Transverse colon (tissue), 4 donors: ENCODE results near the gene CINP. TPM values are rescaled to one million over a fixed set of nuclear protein-coding genes. Genes with fewer than 3 reads are reported as not detected.
"Not testable (repeated sequence)": the region's sequence is repeated elsewhere in the genome, so short reads cannot be mapped to it uniquely, and the experiment has no call there.

ENCODE experiments used
- DNase-seq: peaks from one replicate; pipeline ENCODE4 v3.0.0-alpha.2; 2019
- H3K27ac ChIP-seq, 4 donors: fragments of 200-600 bp; sonication (generic); 2 replicates each; pipeline ENCODE4 v1.5.1; 2016 to 2018; ENCODE audit warnings: inconsistent platforms in 4 of 4
- H3K27me3 ChIP-seq: fragments of 200-600 bp; sonication (generic); 2 replicates; pipeline ENCODE4 v1.5.1; 2017; ENCODE audit warnings: inconsistent platforms
- H3K36me3 ChIP-seq, 4 donors: fragments of 200-600 bp; sonication (generic); 2 replicates each; pipeline ENCODE4 v1.5.1; 2017 to 2019; ENCODE audit warnings: inconsistent platforms in 4 of 4
- H3K4me1 ChIP-seq, 4 donors: fragments of 200-600 bp; sonication (generic); 2 replicates each; pipeline ENCODE4 v1.5.1; 2017 to 2020; ENCODE audit warnings: inconsistent platforms in 4 of 4
- H3K4me3 ChIP-seq, 4 donors: fragments of 200-600 bp; sonication (generic); 1 replicate in 1 of 4; 2 replicates in 3 of 4; pipeline versions ENCODE4 v1.5.1 to v1.6.1; 2017 to 2019; ENCODE audit warnings: inconsistent platforms in 4 of 4
- H3K9me3 ChIP-seq, 2 donors: fragments of 200-600 bp; sonication (generic); 2 replicates each; pipeline ENCODE4 v1.5.1; 2017 to 2019; ENCODE audit warnings: inconsistent platforms in 2 of 2
- CTCF ChIP-seq, 5 experiments: fragments of 200-600 bp in 3 of 5; fragments of 450-650 bp in 2 of 5; sonication (generic) in 3 of 5; IDR thresholded peaks; 1 replicate in 2 of 5; 2 replicates in 3 of 5; pipeline ENCODE4 v1.5.1; 2016 to 2017; ENCODE audit warnings: antibody characterized with exemption in 5 of 5, inconsistent platforms in 3 of 5, mild to moderate bottlenecking in 2 of 5, moderate library complexity in 1 of 5
- EP300 ChIP-seq: sonication (generic); formaldehyde crosslinking; IDR thresholded peaks from one replicate; pipeline ENCODE4 v1.6.1; 2017; ENCODE audit warnings: antibody characterized with exemption, low read depth
- POLR2A ChIP-seq: fragments of 450-650 bp; IDR thresholded peaks from one replicate; pipeline ENCODE4 v1.6.1; 2016; ENCODE audit warnings: antibody characterized with exemption, mild to moderate bottlenecking, moderate library complexity
- POLR2AphosphoS5 ChIP-seq, 3 donors: sonication (generic); formaldehyde crosslinking; IDR thresholded peaks; one replicate each; pipeline ENCODE4 v1.6.1; 2016; ENCODE audit warnings: antibody characterized with exemption in 3 of 3
- WGBS, 2 donors: methylation state at CpG; one replicate each; pipeline ENCODE4 v1.1.5; 2018; ENCODE audit warnings: low coverage in 1 of 2; 5-methylcytosine and 5-hydroxymethylcytosine counted together
- in situ Hi-C, 4 donors: fragments of 200-750 bp; cut with MboI; loops; one replicate each; pipeline versions ENCODE4 v1.15.0 to v1.15.1; 2017; ENCODE audit warnings: low sequenced_read_pairs in 3 of 4, low pct_ligation_motif_present in 1 of 4, low pct_unique_long_range_greater_than_20kb in 1 of 4
- intact Hi-C: fragments of 100-400 bp; cut with DNase I; formaldehyde crosslinking; loops from one replicate; pipeline ENCODE4 v1.15.1; 2023; ENCODE audit warnings: low total_unique reads
- total RNA-seq, 4 donors: library from RNA; depleted of rRNA; stranded (reverse); fragments of >200 nt; gene quantifications; one replicate each; pipeline ENCODE4 v1.1.0, GENCODE V29; 2016

The CINP gene
- total RNA-seq, 4 donors from 2014 or later = 10.5 to 32.0 (median 19.0) TPM

GRCh38 chr14:102330806-102331205 lies 31.9 kb downstream of the CINP start:
- intact Hi-C loops = no loop called here
- H3K27me3 ChIP-seq = no peaks in the 10 kb centered on the region
- H3K27ac ChIP-seq = no peak overlapping the region
- 90 to 91% methylated on average over 4 to 8 of the region's 8 CpGs for WGBS, 2 donors
- peaks cover 0 to 12% (median 0%) of the 10 kb centered on the region in 4 donors for H3K36me3 ChIP-seq
- no peak overlapping the region for H3K4me3 ChIP-seq
- no peak for TF ChIP-seq EP300
- DNase-seq = no peak
- in situ Hi-C loops = no loop called here
- no peaks in the 10 kb centered on the region for H3K9me3 ChIP-seq
- H3K4me1 ChIP-seq = no peaks in the 10 kb centered on the region

GRCh38 chr14:102329381-102329780 lies 33.3 kb downstream of the CINP start:
- DNase-seq, H3K4me1 ChIP-seq, H3K9me3 ChIP-seq, intact Hi-C loops, in situ Hi-C loops, H3K4me3 ChIP-seq, H3K27me3 ChIP-seq, H3K27ac ChIP-seq, H3K36me3 ChIP-seq: not testable (repeated sequence)
- WGBS, 2 donors = 73 to 96% methylated on average over 5 to 6 of the region's 6 CpGs

GRCh38 chr14:102326583-102326982 lies 36.1 kb downstream of the CINP start:
- Histone ChIP-seq H3K4me1 (peaks cover 0 to 6% (median 2%) of the 10 kb centered on the region in 4 donors), H3K36me3 (no peaks in the 10 kb centered on the region), H3K27ac (no peak overlapping the region), H3K9me3 (no peaks in the 10 kb centered on the region), H3K27me3 (no peaks in the 10 kb centered on the region), H3K4me3 (no peak overlapping the region)
- TF ChIP-seq POLR2A (no peak), EP300 (no peak), POLR2AphosphoS5 (IDR thresholded peaks at IDR 0.05) (no peak), CTCF (IDR thresholded peaks at IDR 0.05) (no peak)
- in situ Hi-C loops = no loop called here
- DNase-seq = no peak
- 93 to 100% methylated on average over 6 to 14 of the region's 14 CpGs for WGBS, 2 donors
- intact Hi-C loops = no loop called here

- no peaks in the 10 kb centered on the region for H3K27me3 ChIP-seq
- peaks cover under 1 to 11% (median 6%) of the 10 kb centered on the region in 4 donors for H3K4me1 ChIP-seq
- DNase-seq = no peak
- in situ Hi-C loops (no loop called here), intact Hi-C loops (no loop called here)
- H3K27ac ChIP-seq = no peak overlapping the region
- TF ChIP-seq POLR2A = no peak
- no peak for TF ChIP-seq POLR2AphosphoS5 (IDR thresholded peaks at IDR 0.05)
- no peak for TF ChIP-seq CTCF (IDR thresholded peaks at IDR 0.05)
- no peak for TF ChIP-seq EP300
- H3K9me3 ChIP-seq = no peaks in the 10 kb centered on the region
- 34 to 58% methylated on average over 5 to 9 of the region's 9 CpGs for WGBS, 2 donors
- no peaks in the 10 kb centered on the region for H3K36me3 ChIP-seq
- no peak overlapping the region for H3K4me3 ChIP-seq
These were observed 36.8 kb downstream of the CINP start for GRCh38 chr14:102325791-102326345.

GRCh38 chr14:102323102-102323501 lies 39.6 kb downstream of the CINP start:
- WGBS, 2 donors = 24% methylated on average over 8 of the region's 8 CpGs; no CpG with 5 or more reads in 1 of the 2 donors
- DNase-seq = peak; percentile 56
- Histone ChIP-seq H3K9me3 (no peaks in the 10 kb centered on the region), H3K4me1 (peaks cover 12 to 31% (median 21%) of the 10 kb centered on the region in 4 donors), H3K36me3 (no peaks in the 10 kb centered on the region), H3K4me3 (no peak overlapping the region), H3K27ac (peak overlapping the region in 2 of 4 donors; percentile 7 to 15), H3K27me3 (no peaks in the 10 kb centered on the region)
- in situ Hi-C loops = loop anchor here in 1 of 4 donors (25.0 kb wide), 3 partner anchors 261 to 611 kb away; partner anchors contain the start of gene DYNC1H1
- intact Hi-C loops = no loop called here
- TF ChIP-seq POLR2AphosphoS5 (IDR thresholded peaks at IDR 0.05) = no peak
- peak; percentile 35 to 52 (median 46) for TF ChIP-seq CTCF (IDR thresholded peaks at IDR 0.05)
